DMS53 treated with DMSO at 0.1 percent for 48 hours (cell line): ENCODE results near the gene GRK6.
A peak's percentile ranks its signal among the peaks of the same experiment; 100 is the strongest.

Experiments
- DNase-seq: peaks from one replicate; lab custom pipeline; 2025; ENCODE audit not compliant: unreplicated experiment; lab: John Stamatoyannopoulos, UW

The GRK6 gene

DNA sequence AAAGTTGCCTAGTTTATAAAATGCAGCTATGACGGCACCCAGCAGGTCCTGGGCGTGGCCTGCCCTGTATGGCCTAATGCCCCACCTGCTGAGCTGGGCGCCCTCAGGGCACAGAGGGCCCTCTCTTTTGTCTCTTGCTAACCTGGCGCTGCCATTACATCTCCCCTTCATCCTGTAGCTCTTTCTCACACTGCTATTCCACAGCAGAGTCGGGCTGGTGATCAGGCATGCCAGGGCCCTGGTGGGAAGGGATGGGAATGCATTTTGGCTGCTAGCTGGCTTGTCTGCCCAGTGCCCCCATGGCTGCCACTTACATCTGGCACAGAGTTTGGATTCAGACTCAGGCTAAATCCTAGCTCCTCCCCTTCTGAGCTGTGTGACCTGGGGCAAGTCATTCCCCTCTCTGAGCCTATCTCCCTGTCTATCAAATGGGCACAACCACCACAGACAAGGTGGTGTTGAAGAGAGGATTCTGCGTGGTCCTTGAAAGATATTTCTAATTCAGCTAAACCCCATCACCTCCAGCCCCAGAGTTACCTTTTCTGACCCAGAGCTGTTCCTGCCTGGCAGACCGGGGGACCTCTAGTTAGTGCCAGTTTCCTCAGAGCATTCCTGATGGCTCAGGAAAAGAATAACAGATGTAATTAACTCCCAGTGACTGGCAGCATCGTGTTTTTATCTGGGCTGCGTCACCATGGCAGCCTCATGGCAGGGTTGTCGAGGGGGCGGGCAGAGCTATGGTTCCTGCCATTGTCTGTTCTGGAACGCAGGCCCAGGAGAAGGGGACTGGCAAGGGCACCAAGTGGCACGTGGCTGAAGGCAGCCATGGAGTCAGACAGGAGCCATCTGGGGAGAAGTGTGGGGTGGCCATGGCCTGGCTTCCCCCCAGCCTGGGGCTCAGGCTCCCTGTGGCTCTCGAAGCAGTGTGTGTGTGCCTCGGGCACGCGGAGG lies 26.5 kb downstream of the GRK6 start:
- DNase-seq: no peak

GRCh38 chr5:177453852-177454396 lies 27.4 kb downstream of the GRK6 start:
- DNase-seq: no peak

DNA sequence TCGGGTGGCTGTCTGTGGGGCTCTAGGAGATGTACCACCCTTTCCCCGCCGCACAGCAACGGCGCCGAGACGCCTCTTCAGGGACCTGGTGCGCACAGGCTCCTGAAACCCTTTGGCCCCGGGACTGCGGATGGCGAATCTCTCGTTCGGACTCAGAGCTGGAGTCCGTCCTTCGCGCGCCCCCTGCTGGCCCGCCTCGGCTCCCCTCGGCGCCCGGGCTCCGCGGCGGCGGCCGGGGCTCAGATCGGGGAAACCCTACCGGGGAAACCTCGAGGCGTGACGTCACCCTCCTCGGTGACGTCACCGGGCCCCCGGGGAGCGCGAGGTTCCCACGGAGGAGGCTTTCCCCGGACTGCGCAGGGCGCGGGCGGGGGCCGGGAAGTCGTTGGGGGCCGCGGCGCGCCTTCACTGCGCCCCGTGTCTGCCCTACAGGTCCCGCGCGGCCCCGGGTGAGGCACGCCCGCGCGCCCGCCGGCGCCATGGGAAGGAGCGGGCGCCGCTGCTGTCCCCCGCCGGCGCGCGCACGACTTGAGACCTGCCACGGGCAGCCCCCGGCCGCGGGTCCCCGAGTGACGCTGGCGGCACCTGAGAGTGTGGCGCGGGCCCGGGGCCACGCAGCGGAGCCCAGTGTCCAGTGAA lies 28.0 kb downstream of the GRK6 start:
- DNase-seq: peak; percentile 87

DNA sequence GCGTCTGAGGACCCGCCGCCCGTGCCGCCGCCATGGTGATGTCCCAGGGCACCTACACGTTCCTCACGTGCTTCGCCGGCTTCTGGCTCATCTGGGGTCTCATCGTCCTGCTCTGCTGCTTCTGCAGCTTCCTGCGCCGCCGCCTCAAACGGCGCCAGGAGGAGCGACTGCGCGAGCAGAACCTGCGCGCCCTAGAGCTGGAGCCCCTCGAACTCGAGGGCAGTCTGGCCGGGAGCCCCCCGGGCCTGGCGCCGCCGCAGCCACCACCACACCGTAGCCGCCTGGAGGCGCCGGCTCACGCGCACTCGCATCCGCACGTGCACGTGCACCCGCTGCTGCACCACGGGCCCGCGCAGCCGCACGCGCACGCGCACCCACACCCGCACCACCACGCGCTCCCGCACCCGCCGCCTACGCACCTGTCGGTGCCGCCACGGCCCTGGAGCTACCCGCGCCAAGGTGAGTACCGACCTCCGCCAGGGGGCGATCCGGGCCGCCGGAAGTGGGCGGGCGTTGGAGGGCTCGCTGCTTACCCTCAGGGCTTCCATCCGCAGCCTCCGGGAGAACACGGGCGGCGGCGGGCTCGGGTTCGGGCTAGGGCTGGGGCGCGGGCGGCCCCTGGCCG lies 28.7 kb downstream of the GRK6 start:
- DNase-seq: peak; percentile 78

- peak; percentile 92 for DNase-seq
These were observed 29.4 kb downstream of the GRK6 start for GRCh38 chr5:177455661-177456590.

GRCh38 chr5:177456591-177456964 lies 30.1 kb downstream of the GRK6 start:
- DNase-seq: no peak

DNA sequence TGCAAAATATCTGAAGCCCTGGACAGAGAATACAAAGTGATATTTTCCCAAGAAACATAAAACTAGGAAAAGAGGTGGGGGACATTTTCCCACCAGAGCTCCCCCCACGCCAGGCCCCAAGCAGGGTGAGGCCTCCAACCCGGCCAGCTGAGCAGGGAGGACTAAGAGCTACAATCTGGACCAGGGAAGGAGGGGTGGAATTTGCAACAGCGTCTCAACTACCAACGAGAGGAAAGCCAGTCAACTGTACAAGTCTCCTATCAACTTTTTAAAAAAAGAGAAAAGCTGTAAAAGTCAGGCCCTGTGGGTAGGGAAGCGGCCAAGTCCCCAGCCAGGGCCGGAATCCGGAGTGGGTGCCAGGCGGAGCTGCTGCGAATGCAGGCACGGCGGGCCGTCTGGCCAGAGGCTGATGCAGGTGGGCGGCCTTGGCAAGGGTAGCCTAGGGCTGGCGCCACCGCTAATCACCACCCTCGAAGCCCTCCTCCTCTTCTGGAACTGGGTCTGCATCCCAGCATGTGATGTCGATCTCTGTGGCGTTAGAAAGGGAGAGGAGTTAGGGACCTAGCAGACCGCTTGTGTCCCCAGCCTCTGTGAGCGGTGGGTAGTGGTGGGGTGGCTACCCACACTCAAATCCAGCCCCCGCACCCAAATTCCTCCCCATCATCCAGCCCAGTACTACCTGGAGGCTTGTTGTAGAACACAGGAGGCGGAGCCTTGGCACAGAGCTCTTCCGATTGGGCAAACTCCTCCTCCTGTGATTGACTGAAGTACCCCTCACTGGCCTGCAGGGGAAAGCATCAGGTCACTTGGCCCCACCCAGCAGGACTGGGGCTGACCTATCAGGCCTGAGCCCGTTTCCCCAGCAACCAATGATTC lies 30.7 kb downstream of the GRK6 start:
- DNase-seq: peak; percentile 95

- DNase-seq: no peak
These were observed 31.6 kb downstream of the GRK6 start for GRCh38 chr5:177457852-177458681.

GRCh38 chr5:177458912-177459350 lies 32.5 kb downstream of the GRK6 start:
- peak; percentile 24 for DNase-seq

DNA sequence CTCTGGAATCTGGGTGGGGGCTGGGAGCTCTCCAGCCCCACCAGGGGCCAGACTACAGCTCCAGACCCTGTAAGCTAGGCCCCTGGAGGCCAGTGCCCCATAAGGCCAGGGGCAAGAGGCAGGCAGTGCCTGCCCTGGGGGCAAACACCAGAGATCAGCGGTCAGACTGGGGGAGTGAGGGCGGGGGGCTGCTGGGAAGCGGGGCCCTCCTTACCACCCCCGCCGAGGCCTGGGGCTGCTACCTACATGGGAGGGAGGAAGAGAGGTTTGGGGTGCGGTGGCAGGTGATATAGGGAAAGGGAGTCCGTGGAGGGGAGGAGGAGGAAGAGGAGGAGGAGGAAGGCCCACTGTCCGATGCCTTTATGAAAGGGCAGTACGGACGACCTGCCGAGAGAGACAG lies 32.9 kb downstream of the GRK6 start:
- DNase-seq: no peak

DNA sequence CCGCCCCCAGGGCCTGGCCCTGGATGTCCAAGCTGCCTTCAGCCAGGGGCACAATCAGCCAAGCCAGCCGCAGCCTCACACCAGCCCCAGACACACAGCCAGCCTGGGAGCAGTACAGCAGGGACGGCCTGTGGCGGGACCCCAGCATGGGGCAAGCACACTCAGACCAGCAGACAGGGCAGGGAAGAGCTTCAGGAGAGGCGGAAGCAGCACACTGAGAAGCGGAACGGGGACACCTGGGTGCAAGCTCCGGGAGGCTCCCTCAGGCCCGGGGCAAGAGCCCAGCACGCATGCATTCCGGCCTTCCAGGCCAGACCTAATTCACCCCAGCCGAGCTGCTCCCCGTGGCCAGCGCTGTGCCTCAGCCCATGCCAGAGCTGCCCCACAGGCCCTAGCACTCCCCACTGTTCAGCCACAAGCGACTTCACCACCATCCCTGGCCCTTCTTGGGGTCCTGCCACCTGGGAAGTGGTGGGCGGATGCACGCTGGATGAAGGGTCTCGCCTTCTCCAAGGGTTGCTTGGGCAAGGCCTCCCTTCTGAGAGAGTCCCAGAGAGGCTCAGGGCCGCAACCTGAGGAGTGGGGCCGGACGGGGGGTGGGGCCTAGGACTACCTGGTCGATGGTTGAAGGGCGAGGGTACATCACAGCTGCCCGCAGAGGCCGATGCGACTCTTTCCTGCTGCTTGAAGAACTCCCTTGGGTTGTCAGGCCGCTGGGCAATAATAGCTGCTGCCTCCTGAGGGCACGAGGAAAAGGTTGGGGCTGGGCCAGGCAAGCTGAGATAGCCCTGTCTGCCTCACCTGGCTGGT lies 33.5 kb downstream of the GRK6 start:
- no peak for DNase-seq

- DNase-seq: no peak
These were observed 35.7 kb downstream of the GRK6 start for GRCh38 chr5:177462021-177462670.

DNA sequence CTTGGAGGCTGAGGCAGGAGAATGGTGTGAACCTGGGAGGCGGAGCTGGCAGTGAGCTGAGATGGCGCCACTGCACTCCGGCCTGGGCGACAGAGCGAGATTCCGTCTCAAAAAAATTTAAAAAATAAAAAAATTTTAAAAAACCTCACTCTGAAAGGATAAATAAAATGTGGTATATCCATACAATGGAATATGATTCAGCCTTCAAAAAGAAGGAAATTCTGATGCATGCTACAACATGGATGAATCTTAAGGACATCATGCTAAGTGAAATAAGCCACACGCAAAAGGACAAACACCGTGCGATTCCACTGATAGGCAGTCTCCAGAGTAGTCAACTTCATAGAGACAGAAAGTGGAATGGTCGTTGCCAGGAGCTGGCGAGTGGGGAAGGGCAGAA lies 38.6 kb downstream of the GRK6 start:
- no peak for DNase-seq

DNA sequence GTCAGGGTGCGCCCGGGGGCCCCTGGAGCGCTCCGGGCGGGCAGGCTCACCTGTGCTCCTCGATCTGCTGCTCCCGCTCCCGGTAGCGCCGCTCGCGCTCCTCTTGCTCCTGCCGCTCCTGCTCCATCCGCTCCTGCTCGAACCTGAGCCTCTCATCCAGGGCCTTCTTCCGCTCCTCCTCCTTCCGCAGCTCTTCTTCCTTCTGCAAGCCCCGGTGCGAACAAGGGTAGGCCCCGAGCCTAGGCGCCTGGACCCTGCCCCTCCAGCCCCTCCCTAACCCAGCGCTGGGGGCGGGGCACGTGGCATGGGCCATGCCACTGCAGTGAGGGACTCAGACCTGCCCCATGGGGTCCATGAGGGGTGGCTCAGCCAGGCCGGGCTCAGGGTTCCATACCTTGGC lies 40.4 kb downstream of the GRK6 start:
- DNase-seq: no peak

GRCh38 chr5:177467436-177467835 lies 41.0 kb downstream of the GRK6 start:
- DNase-seq: no peak

DNA sequence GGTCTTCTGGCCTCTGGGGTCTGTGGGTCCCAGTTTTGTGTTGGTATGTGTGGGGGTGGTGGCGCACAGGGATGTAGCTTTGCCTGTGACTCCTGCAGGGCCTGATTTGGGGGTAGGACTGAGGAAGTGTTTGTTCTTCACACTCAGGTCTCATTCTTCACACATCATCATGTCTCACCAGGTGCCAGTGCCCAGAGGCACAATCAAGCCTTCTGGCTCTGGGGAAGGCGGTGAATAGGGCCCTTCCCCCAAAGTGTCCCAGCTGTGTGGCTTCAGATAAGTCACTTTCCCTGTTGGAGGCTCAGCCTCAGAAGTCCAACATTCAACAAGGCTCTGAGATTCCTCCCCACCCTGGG lies 41.8 kb downstream of the GRK6 start:
- no peak for DNase-seq
